Measurements from ENCODE around the gene SOD2.
"Not testable (repeated sequence)": the region's sequence is repeated elsewhere in the genome, so short reads cannot be mapped to it uniquely, and the experiment has no call there.

SOD2 gene

DNA sequence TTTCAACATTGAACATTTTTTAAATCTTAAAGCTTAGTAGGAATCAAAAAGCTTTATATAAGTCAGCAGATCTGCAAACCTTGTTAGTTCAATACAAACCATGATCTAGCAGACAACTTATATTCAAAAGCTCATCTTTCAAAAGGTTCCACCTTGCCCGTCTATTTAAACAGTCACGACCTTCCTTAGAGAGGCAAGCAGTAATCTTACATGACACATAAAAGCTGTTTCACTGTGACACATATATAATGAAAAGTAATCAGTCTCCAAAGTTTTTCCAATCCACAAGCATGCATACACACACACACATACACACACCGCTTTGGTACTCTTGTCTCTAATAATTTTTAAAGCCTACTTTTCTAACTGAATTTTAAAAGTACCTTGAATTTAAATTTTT lies 12.9 kb downstream of the SOD2 start:
- FAIRE-seq: no peak

DNA sequence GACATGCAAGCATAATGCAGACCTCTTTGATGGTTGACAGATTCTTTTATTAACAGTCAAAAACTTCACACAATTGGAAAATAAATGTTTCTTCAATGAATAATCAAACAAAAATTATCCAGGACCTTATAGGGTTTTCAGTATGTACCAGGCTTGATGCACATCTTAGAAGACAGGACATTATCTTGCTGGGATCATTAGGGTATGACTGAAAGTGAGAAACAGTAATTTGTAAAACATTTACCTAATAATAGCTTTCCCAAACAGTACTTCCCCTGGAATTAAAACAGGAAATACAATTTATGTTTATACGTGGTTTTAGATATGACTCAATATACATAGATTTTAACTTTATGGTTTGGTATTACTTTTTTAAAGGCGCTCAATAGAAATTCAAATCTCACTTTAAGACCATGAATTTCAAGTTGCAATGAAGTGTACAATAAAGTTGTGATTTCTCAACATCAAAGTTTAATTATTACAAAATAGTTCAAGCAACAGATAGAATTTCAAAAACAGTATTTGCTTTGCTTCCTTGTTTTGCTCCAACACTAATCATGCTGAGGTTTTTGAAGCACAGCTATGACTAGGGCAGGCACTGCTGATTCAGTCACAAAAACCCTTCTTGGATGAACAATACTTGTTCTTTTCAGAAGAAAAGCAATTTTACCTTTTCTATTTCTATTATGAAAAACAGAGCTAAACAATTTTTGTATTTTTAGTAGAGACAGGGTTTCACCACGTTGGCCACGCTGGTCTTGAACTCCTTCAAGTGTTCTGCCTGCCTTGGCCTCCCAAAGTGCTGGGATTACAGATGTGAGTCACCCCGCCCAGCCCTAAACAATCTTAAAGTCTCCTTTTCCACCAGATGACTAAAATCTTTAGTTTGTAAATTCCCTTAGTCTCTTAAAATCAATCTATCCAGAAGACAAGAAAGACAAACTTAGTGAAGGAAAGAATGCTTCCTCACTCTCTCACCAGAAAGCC lies 13.7 kb downstream of the SOD2 start:
- no peak for FAIRE-seq

DNA sequence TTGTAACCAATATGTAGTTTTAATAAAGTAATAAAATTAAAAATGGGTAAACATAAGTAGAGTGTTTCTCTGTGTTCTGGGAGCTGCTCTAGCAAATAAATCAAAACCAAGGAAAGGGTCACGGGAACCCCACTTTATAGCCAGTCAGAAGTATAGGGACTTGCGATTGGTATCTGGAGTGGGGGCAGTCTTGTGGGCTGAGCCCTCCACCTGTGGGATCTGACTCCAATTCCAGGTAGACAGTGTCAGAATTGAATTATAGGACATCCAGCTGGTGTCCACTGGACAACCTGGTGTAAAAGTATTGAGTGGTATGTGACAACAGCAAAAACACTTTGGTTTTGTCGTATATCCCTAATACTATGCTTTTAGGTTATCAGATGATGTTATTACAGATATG lies 14.5 kb downstream of the SOD2 start:
- no peak for FAIRE-seq

DNA sequence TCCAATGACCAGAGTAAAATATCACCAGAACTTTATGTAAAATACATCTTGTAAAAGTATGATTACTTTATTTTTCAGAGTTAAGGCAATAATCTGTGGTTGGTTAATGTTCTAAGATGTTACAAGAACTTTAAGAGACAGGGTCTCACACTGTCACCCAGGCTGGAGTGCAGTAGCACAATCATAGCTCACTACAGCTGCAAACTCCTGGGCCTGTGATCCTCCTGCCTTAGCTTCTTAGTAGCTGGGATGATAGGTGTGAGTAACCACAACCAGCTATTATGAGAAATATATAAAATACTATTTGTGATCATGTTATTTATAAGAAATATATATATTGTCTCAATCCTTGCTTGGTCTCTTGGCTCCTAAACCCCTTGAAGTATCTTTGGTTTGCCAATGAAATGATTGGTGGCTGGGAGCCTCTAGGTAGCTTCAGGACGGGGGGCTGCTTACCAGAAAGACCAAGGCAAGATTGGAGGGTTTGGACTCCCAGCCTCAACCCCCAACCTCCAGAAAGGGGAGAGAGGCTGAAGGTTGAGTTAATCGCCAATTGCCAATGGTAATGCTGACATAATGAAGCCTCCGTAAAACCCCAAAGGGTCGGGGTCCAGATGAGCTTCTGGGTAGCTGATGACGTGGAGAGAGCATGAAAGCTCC lies 15.4 kb downstream of the SOD2 start:
- no peak for FAIRE-seq

DNA sequence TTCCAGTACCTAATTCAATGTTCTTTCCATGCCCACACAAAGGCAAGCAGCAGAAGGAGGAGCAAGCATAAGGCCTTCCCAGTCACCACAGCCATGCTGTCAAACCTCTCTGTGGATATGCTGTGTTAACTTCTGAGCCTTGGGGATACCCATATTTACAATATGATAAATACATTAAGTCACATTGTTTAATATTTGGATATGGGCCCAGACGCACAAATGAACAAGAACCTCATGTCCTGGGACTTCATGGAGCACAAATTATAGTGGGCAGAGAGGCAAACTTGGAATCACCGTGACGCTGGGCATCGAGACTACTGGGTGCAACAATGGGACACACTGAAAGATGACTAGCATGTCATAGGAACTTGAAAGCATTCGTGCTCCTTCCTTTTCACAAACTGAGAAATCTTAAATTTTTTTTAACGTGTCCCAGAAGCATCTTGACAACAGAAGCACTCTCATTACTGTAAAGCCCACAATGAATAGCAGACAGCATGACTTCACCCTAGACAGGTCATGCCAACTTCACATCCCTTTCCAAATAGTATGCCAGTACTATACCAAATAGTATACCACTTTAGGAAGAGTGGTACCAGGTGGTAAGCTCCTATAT lies 16.0 kb downstream of the SOD2 start:
- no peak for FAIRE-seq

DNA sequence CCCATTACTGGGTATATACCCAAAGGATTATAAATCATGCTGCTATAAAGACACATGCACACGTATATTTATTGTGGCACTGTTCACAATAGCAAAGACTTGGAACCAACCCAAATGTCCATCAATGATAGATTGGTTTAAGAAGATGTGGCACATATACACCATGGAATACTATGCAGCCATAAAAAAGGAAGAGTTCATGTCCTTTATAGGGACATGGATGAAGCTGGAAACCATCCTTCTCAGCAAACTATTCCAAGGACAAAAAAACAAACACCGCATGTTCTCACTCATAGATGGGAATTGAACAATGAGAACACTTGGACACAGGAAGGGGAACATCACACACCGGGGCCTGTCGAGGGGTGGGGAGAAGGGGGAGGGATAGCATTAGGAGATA lies 16.8 kb downstream of the SOD2 start:
- not testable (repeated sequence) for FAIRE-seq

DNA sequence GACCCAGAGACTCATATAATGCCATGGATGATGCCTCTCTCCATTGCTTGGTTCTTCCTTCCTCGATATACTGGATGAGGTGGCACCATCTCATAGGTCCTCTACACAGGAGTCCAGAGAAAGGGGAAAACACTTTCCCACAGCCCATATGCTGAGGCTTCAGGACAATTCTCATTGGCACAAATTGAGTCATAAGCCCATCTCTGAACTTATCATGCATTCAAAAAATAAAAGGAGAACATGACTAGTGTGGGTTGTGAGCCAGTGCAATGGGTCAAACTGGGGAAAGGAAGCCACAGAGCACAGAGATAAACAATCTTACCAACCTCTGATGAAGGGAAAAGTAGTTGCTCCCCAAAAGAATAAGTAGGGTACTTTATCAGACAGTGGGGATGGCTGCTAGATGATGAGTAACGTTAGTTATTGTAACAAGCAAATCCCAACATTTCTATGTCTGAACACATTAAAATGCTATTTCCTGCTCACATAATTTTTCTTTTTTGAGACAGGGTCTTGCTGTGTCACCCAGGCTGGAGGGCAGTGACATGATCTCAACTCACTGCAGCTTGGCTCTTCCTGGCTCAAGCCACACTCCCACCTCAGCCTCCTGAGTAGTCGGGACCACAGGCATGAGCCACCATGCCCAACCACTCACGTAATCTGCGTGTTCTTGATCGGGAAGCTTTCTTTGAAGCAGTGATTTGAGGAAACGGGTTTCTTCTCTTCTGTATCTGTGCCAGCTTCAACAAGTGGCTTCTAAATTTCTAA lies 27.0 kb downstream of the SOD2 start:
- no peak for FAIRE-seq

DNA sequence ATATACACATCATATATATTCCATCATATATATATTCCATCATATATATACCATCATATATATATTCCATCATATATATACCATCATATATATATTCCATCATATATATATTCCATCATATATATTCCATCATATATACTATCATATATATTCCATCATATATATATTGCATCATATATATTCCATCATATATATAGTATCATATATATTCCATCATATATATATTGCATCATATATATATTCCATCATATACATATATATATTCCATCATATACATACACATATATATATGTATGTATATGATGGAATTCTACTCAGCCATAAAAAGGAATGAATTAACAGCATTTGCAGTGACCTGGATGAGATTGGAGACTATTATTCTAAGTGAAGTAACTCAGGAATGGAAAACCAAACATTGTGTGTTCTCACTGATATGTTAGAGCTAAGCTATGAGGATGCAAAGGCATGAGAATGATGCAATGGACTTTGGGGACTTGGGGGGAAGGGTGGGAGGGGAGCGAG lies 29.6 kb downstream of the SOD2 start:
- FAIRE-seq: peak; percentile 89

DNA sequence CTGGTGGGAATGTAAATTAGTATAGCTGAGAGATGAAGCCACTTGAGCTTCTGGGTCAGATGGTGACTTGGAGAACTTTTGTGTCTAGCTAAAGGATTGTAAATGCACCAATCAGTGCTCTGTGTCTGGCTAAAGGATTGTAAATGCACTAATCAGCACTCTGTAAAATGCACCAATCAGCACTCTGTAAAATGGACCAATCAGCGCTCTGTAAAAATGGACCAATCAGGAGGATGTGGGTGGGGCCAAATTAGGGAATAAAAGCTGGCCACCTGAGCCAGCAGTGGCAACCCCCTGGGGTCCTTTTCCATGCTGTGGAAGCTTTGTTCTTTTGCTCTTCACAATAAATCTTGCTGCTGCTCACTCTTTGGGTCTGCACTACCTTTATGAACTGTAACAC lies 31.1 kb downstream of the SOD2 start:
- FAIRE-seq: not testable (repeated sequence)

DNA sequence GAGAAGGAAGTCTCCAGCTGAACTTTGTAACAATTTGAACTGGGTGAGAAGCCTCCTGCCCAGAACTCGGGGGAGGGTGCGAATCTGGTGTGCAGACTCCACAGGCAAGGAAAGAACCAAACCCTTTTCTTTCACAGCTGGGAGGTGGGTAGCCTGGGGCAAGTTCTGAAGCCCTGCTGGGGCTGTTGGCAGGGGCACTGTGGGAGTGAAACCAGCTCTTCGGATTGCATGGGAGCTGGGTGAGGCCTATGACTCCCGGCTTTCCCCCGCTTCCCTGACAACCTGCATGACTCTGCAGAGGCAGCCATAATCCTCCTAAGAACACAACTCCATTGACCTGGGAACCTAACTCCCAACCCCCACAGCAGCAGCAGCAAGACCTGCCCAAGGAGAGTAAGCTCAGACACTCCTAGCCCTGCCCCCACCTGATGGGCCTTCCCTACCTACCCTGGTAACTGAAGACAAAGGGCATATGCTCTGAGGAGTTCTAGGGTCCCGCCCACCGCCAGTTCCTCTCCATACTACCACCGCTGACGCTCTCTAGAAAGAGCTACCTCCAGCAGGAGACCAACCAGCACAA lies 37.5 kb downstream of the SOD2 start:
- no peak for FAIRE-seq

DNA sequence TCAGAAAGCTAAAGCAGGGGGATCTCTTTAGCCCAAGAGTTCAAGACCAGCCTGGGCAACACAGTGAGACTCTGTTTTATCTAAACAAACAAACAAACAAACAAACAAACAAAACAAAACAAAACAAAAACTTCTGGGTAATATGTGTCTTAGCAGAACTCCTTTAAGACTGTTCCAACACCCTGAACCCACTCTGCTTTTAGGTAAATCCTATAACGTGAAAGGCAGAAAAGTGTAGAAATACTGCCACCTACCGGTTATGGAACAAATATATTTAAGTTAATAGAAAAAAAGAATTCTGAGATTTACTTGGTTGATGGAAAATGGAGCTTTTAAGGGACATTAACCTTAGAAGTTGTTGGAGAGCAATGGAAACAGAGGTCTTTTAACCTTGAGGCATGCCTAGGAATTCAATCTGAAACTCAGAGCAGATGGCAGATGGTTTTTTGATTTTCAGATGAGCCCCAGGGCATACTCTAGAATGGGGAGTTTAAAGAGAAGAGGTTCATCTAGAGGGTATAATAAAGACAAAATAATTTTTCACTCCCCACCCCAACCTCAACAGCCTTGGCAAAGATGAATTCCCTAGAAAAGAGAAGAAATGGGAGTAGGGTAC lies 38.5 kb downstream of the SOD2 start:
- FAIRE-seq: peak; percentile 97

DNA sequence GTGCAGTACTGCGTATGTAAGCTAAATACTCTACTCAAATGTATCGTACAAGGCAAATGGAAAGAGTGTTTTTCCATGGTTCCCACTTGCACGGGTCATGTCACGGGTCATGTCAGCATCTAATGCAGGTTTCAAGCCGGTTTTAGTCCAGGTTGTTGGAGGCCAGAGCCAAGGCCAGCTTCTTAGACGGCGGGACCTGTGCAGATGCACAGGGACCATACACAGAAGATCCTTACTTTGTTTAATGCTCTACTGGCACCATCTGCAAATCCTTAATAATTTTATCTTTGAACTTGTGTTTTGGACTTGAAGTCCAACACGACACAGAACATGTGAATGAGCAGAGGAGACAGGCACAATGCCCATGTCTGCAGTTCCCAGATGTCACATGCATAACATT lies 42.7 kb downstream of the SOD2 start:
- FAIRE-seq: no peak

DNA sequence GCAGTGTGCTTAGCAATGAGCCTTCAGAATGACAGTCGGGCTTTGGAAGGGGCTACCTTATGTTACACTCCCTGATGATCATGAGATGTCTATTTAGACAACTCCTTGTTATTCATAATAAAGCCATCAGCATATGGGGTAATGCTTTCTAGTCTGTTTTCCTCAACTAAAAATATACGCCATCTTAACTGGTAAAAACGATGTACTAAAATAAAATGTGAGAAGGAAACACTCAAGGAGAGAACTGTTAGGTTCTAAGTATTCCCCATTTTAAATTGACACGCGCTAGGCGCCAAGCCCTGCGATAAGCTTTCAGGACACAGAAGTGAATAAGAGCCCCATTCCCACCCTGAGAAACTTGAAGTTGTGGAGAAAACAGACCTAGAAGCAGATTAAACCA lies 43.6 kb downstream of the SOD2 start:
- FAIRE-seq: no peak

DNA sequence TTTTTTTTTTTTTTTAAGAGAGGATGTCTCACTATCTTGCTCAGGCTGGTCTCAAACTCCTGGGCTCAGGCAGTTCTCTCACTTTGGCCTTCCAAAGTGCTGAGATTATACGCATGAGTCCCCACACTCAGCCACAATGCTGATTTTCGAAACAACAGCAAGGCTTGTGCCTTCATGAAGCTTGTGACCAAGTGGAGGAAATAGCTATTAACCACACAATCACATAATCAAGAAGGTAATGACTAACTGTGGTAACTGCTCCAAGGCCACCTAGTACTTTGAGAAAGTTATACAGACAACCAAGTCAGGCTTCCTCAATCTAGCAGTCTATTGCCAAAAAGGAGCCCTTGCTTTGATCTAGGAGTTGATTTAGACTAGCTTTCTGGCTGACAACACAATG lies 46.3 kb downstream of the SOD2 start:
- FAIRE-seq: no peak

DNA sequence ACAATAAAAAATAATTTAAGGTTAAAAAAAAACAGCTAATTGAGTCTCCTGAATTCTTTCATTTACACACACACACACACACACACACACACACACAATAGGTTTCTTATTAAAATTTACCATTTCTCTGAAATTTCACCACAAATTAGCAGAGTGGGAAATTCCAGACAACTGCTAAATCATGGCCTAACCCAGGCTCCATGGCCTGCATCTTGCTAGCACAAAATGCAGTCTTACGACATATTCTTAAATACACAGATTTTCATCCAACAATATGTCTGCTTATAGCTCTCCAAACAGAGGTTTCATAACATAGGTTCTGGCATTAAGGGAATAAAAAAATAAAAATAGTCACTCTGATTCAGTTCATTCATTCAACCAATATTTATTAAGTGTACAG lies 46.9 kb downstream of the SOD2 start:
- FAIRE-seq: no peak

DNA sequence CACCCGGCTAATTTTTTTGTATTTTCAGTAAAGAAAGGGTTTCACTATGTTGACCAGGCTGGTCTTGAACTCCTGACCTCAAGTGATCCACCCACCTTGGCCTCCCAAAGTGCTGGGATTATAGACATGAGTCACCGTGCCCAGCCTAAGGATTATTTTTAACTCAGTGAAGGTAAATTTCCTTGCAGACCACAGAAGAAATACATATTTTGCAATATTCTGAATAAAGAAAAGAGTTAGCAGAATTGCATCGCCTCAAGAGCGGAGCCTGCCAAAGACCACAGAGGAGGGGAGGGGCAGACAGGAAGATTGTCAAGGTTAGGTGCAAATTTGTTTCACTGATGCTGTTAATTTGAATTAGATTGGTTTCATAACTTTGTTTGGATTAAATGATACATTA lies 47.4 kb downstream of the SOD2 start:
- FAIRE-seq: no peak
